NT2/D1 (cell line): Measurements from ENCODE around the gene TSPAN9.

ENCODE experiments used
- DNase-seq: peaks from one replicate; pipeline ENCODE4 v3.0.0-alpha.2; 2011; ENCODE audit warnings: low read depth, low spot score
- H3K27me3 ChIP-seq: 2 replicates; pipeline ENCODE4 v1.6.0; 2011; ENCODE audit warnings: mild to moderate bottlenecking; ENCODE audit not compliant: insufficient read length, insufficient read depth
- H3K36me3 ChIP-seq: 2 replicates; pipeline ENCODE4 v1.6.1; 2011; ENCODE audit warnings: mild to moderate bottlenecking, low read length, mixed read lengths; ENCODE audit not compliant: insufficient read depth, insufficient read length
- H3K4me1 ChIP-seq: 2 replicates; pipeline ENCODE4 v1.5.1; 2011; ENCODE audit not compliant: insufficient read depth, insufficient read length
- H3K4me3 ChIP-seq: 2 replicates; pipeline ENCODE4 v1.5.1; 2011; ENCODE audit warnings: low read depth; ENCODE audit not compliant: insufficient read length
- H3K9ac ChIP-seq: 2 replicates; pipeline ENCODE4 v1.6.0; 2011; ENCODE audit warnings: low read depth; ENCODE audit not compliant: insufficient read length
- H3K9me3 ChIP-seq: 2 replicates; pipeline ENCODE4 v1.5.1; 2011; ENCODE audit warnings: mild to moderate bottlenecking, low read length; ENCODE audit not compliant: insufficient read depth
- SUZ12 ChIP-seq: IDR thresholded peaks from 2 replicates; pipeline ENCODE4 v1.6.1; 2011; ENCODE audit not compliant: insufficient read length, insufficient read depth; ENCODE audit errors: extremely low read depth
- YY1 ChIP-seq: IDR thresholded peaks from 2 replicates; pipeline ENCODE4 v1.6.1; 2011; ENCODE audit not compliant: insufficient read length, insufficient read depth
- ZNF274 ChIP-seq: IDR thresholded peaks from 2 replicates; pipeline ENCODE4 v1.6.1; 2011; ENCODE audit warnings: mild to moderate bottlenecking, low read depth, low read length

TSPAN9 gene

GRCh38 chr12:3148366-3149000 lies 71.3 kb downstream of the TSPAN9 start:
- Histone ChIP-seq H3K9me3 (peaks cover 4% of the 10 kb centered on the region), H3K36me3 (peaks cover 11% of the 10 kb centered on the region), H3K27me3 (no peaks in the 10 kb centered on the region), H3K9ac (peak overlapping the region; percentile 52), H3K4me1 (peaks cover 31% of the 10 kb centered on the region), H3K4me3 (no peak overlapping the region)
- TF ChIP-seq YY1 (no peak), SUZ12 (no peak), ZNF274 (no peak)
- no peak for DNase-seq

GRCh38 chr12:3149515-3150307 lies 72.5 kb downstream of the TSPAN9 start:
- no peak overlapping the region for H3K9ac ChIP-seq
- DNase-seq, result no peak
- no peak for TF ChIP-seq ZNF274
- TF ChIP-seq YY1, result no peak
- no peak for TF ChIP-seq SUZ12
- H3K36me3 ChIP-seq, result peaks cover 9% of the 10 kb centered on the region
- H3K27me3 ChIP-seq, result no peaks in the 10 kb centered on the region
- peaks cover 28% of the 10 kb centered on the region for H3K4me1 ChIP-seq
- no peak overlapping the region for H3K4me3 ChIP-seq
- H3K9me3 ChIP-seq, result no peaks in the 10 kb centered on the region

- Histone ChIP-seq H3K9ac (peak overlapping the region; percentile 4), H3K9me3 (no peaks in the 10 kb centered on the region), H3K4me3 (no peak overlapping the region), H3K4me1 (peaks cover 28% of the 10 kb centered on the region), H3K27me3 (no peaks in the 10 kb centered on the region), H3K36me3 (peaks cover 9% of the 10 kb centered on the region)
- TF ChIP-seq ZNF274 (no peak), SUZ12 (no peak), YY1 (no peak)
- DNase-seq, result no peak
These were observed 73.1 kb downstream of the TSPAN9 start for GRCh38 chr12:3150308-3150670.

GRCh38 chr12:3150931-3151835 lies 74.0 kb downstream of the TSPAN9 start:
- Histone ChIP-seq H3K27me3 (no peaks in the 10 kb centered on the region), H3K4me3 (peak overlapping the region; percentile 21), H3K4me1 (peaks cover 31% of the 10 kb centered on the region), H3K36me3 (peaks cover 9% of the 10 kb centered on the region), H3K9ac (peak overlapping the region; percentile 52), H3K9me3 (no peaks in the 10 kb centered on the region)
- peak; percentile 85 for DNase-seq
- no peak for TF ChIP-seq SUZ12
- no peak for TF ChIP-seq ZNF274
- no peak for TF ChIP-seq YY1

- Histone ChIP-seq H3K36me3 (peaks cover 9% of the 10 kb centered on the region), H3K27me3 (no peaks in the 10 kb centered on the region), H3K4me1 (peaks cover 34% of the 10 kb centered on the region), H3K4me3 (no peak overlapping the region), H3K9me3 (no peaks in the 10 kb centered on the region), H3K9ac (no peak overlapping the region)
- TF ChIP-seq ZNF274 (no peak), YY1 (no peak), SUZ12 (no peak)
- DNase-seq, result peak; percentile 91
These were observed 74.9 kb downstream of the TSPAN9 start for GRCh38 chr12:3152011-3152511.

- H3K9ac ChIP-seq, result peak overlapping the region; percentile 14
- H3K27me3 ChIP-seq, result no peaks in the 10 kb centered on the region
- DNase-seq, result no peak
- TF ChIP-seq ZNF274, result no peak
- TF ChIP-seq YY1, result no peak
- TF ChIP-seq SUZ12, result no peak
- peaks cover 39% of the 10 kb centered on the region for H3K4me1 ChIP-seq
- H3K4me3 ChIP-seq, result no peak overlapping the region
- no peaks in the 10 kb centered on the region for H3K9me3 ChIP-seq
- H3K36me3 ChIP-seq, result peaks cover 4% of the 10 kb centered on the region
These were observed 75.7 kb downstream of the TSPAN9 start for GRCh38 chr12:3152892-3153291.
